OCI-LY7 (cell line): ENCODE measurements around the gene IKZF1. TPM values are rescaled to one million over a fixed set of nuclear protein-coding genes. Genes with fewer than 3 reads are reported as not detected.

Experiments
- BruUV-seq: library from RNA; stranded (reverse); fragments of 400-500 nt; replicated peaks from 2 replicates; lab custom pipeline; 2021; lab: Mats Ljungman, UMichigan
- CTCF ChIA-PET: fragments of 300-600 bp; sonication (Branson Sonifier 250); formaldehyde crosslinking; loops from one replicate; lab custom pipeline; 2022; ENCODE audit warnings: antibody characterized with exemption; ENCODE audit not compliant: unreplicated experiment; lab: Charles Lee
- POLR2A ChIA-PET: fragments of 300-600 bp; sonication (Branson Sonifier 250); formaldehyde crosslinking; loops from one replicate; lab custom pipeline; 2022; ENCODE audit warnings: antibody characterized with exemption; lab: Charles Lee
- DNase-seq: peaks from one replicate; pipeline ENCODE4 v3.0.0-alpha.2; 2015; ENCODE audit warnings: low spot score
- H2AFZ ChIP-seq: fragments of 200-600 bp; sonication (generic), shearing (Covaris generic); 2 replicates; pipeline ENCODE4 v1.6.1; 2014; ENCODE audit warnings: mild to moderate bottlenecking, antibody characterized with exemption, low read length, moderate library complexity
- H3K27ac ChIP-seq: fragments of 200-600 bp; sonication (generic); 2 replicates; pipeline ENCODE4 v1.5.1; 2014; ENCODE audit warnings: mixed run types, low read depth, mild to moderate bottlenecking, moderate library complexity, low read length, inconsistent platforms; ENCODE audit not compliant: poor library complexity, severe bottlenecking
- H3K36me3 ChIP-seq: fragments of 200-600 bp; sonication (generic); 2 replicates; pipeline ENCODE4 v1.6.1; 2014; ENCODE audit warnings: mild to moderate bottlenecking, antibody characterized with exemption, low read length, moderate library complexity, mixed read lengths; ENCODE audit not compliant: insufficient read depth
- H3K4me1 ChIP-seq: fragments of 200-600 bp; sonication (generic); 2 replicates; pipeline ENCODE4 v1.5.1; 2014; ENCODE audit warnings: mild to moderate bottlenecking, low read length; ENCODE audit not compliant: insufficient read depth, poor library complexity, severe bottlenecking
- H3K4me2 ChIP-seq: fragments of 200-600 bp; sonication (generic); 2 replicates; pipeline ENCODE4 v1.6.1; 2014; ENCODE audit warnings: mild to moderate bottlenecking, low read length
- H3K4me3 ChIP-seq: fragments of 200-600 bp; sonication (generic); 2 replicates; pipeline ENCODE4 v1.5.1; 2014; ENCODE audit warnings: mild to moderate bottlenecking, low read depth, low read length; ENCODE audit not compliant: poor library complexity, severe bottlenecking
- H3K79me2 ChIP-seq: fragments of 200-600 bp; sonication (generic); 2 replicates; pipeline ENCODE4 v1.6.1; 2016; ENCODE audit warnings: low read depth, mild to moderate bottlenecking, low read length, moderate library complexity, mixed read lengths; ENCODE audit not compliant: insufficient read depth
- H3K9me2 ChIP-seq: fragments of 200-600 bp; sonication (generic); 2 replicates; pipeline ENCODE4 v1.6.1; 2016; ENCODE audit warnings: mild to moderate bottlenecking, low read length, mixed read lengths; ENCODE audit not compliant: insufficient read depth
- H3K9me3 ChIP-seq: fragments of 200-600 bp; sonication (generic); 2 replicates; pipeline ENCODE4 v1.6.1; 2014; ENCODE audit warnings: mild to moderate bottlenecking, mixed run types, low read length, mixed read lengths
- H4K20me1 ChIP-seq: fragments of 200-600 bp; sonication (generic); 2 replicates; pipeline ENCODE4 v1.6.1; 2014; ENCODE audit warnings: mild to moderate bottlenecking, antibody characterized with exemption, low read length, moderate library complexity, mixed read lengths; ENCODE audit not compliant: insufficient read depth
- CTCF ChIP-seq: fragments of 200-600 bp; sonication (generic); conservative IDR thresholded peaks from 2 replicates; pipeline ENCODE4 v1.5.1; 2014; ENCODE audit warnings: mild to moderate bottlenecking, antibody characterized with exemption, low read length, moderate library complexity, mixed read lengths
- EZH2phosphoT487 ChIP-seq: fragments of 200-600 bp; sonication (generic); IDR thresholded peaks from 2 replicates; pipeline ENCODE4 v1.6.1; 2018; ENCODE audit warnings: low read depth, borderline replicate concordance, mild to moderate bottlenecking, mixed run types, antibody characterized with exemption, low read length, moderate library complexity, mixed read lengths
- intact Hi-C: fragments of 100-400 bp; cut with micrococcal nuclease; formaldehyde crosslinking; loops from one replicate; pipeline ENCODE4 v1.10.0; 2022; ENCODE audit not compliant: unreplicated experiment
- total RNA-seq, 2 experiments: library from RNA; depleted of rRNA in 1 of 2; stranded (reverse); fragments of >200 nt in 1 of 2; shearing (Covaris generic) in 1 of 2; gene quantifications; 2 replicates each; pipeline ENCODE4 v1.2.3, GENCODE V29; 2014 to 2022

IKZF1 gene
- total RNA-seq, 2 experiments from 2014 or later, result 108 to 161 TPM

- H3K9me3 ChIP-seq, result no peaks in the 10 kb centered on the region
- no peaks in the 10 kb centered on the region for H3K36me3 ChIP-seq
- TF ChIP-seq EZH2phosphoT487, result no peak
- peak; percentile 98 for TF ChIP-seq CTCF
- POLR2A ChIA-PET, result interaction anchor here (0.8 to 1.6 kb wide), 5 partner anchors 10 to 307 kb away, joined by 3 to 5 read pairs (median 4); no protein-coding TSS in a partner anchor
- no TSS peak for BruUV-seq
- CTCF ChIA-PET, result interaction anchor here (0.6 to 1.9 kb wide), 10 partner anchors 15 to 743 kb away, joined by 3 to 9 read pairs (median 4); no protein-coding TSS in a partner anchor
- no peaks in the 10 kb centered on the region for H3K9me2 ChIP-seq
- H4K20me1 ChIP-seq, result no peaks in the 10 kb centered on the region
- peaks cover 29% of the 10 kb centered on the region for H3K4me1 ChIP-seq
- no peak overlapping the region for H3K4me2 ChIP-seq
- intact Hi-C loops, result loop anchor here (1.0 to 5.0 kb wide), 6 partner anchors 81 to 326 kb away; no protein-coding TSS in a partner anchor
- no peaks in the 10 kb centered on the region for H3K79me2 ChIP-seq
- H2AFZ ChIP-seq, result no peak overlapping the region
- H3K4me3 ChIP-seq, result no peak overlapping the region
- peak; percentile 88 for DNase-seq
- no peak overlapping the region for H3K27ac ChIP-seq
Observed at GRCh38 chr7:50418086-50418515, 113.6 kb downstream of the IKZF1 start.

GRCh38 chr7:50418526-50419290 lies 114.2 kb downstream of the IKZF1 start:
- no peaks in the 10 kb centered on the region for H3K79me2 ChIP-seq
- no peak overlapping the region for H3K4me2 ChIP-seq
- H3K9me3 ChIP-seq, result no peaks in the 10 kb centered on the region
- no peaks in the 10 kb centered on the region for H4K20me1 ChIP-seq
- CTCF ChIA-PET, result interaction anchor here (1.0 to 1.9 kb wide), 7 partner anchors 16 to 300 kb away, joined by 3 to 9 read pairs (median 4); no protein-coding TSS in a partner anchor
- no peaks in the 10 kb centered on the region for H3K9me2 ChIP-seq
- TF ChIP-seq CTCF (no peak), EZH2phosphoT487 (no peak)
- intact Hi-C loops, result loop anchor here (1.0 to 5.0 kb wide), 6 partner anchors 81 to 326 kb away; no protein-coding TSS in a partner anchor
- no peak for DNase-seq
- no TSS peak for BruUV-seq
- H3K27ac ChIP-seq, result no peak overlapping the region
- POLR2A ChIA-PET, result interaction anchor here (0.6 to 1.6 kb wide), 6 partner anchors 9 to 307 kb away, joined by 3 to 5 read pairs (median 4); no protein-coding TSS in a partner anchor
- H3K4me1 ChIP-seq, result peaks cover 24% of the 10 kb centered on the region
- H3K36me3 ChIP-seq, result no peaks in the 10 kb centered on the region
- H3K4me3 ChIP-seq, result no peak overlapping the region
- no peak overlapping the region for H2AFZ ChIP-seq
